Suprapubic skin (tissue), 4 donors: Measurements from ENCODE around the gene KDM6B. TPM values are rescaled to one million over a fixed set of nuclear protein-coding genes. Genes with fewer than 3 reads are reported as not detected.

ENCODE experiments used
- DNase-seq, 2 donors: peaks; one replicate each; pipeline ENCODE4 v3.0.0-alpha.2; 2019; ENCODE audit warnings: low spot score in 2 of 2
- H3K27ac ChIP-seq: fragments of 200-600 bp; sonication (generic); one replicate; pipeline ENCODE4 v1.5.1; 2019
- H3K27me3 ChIP-seq: fragments of 200-600 bp; sonication (generic); one replicate; pipeline ENCODE4 v1.5.1; 2019
- H3K36me3 ChIP-seq: fragments of 200-600 bp; sonication (generic); one replicate; pipeline ENCODE4 v1.5.1; 2019
- H3K4me1 ChIP-seq: fragments of 200-600 bp; sonication (generic); one replicate; pipeline ENCODE4 v1.5.1; 2019
- H3K4me3 ChIP-seq: fragments of 200-600 bp; sonication (generic); one replicate; pipeline ENCODE4 v1.5.1; 2019; ENCODE audit warnings: mild to moderate bottlenecking
- H3K9me3 ChIP-seq: fragments of 200-600 bp; sonication (generic); one replicate; pipeline ENCODE4 v1.5.1; 2019
- EP300 ChIP-seq: sonication (generic); formaldehyde crosslinking; IDR thresholded peaks from one replicate; pipeline ENCODE4 v1.6.1; 2017; ENCODE audit warnings: antibody characterized with exemption
- POLR2A ChIP-seq, 2 donors: fragments of 450-650 bp; IDR thresholded peaks; one replicate each; pipeline ENCODE4 v1.6.1; 2017; ENCODE audit warnings: antibody characterized with exemption in 2 of 2, mild to moderate bottlenecking in 2 of 2, moderate library complexity in 2 of 2
- POLR2AphosphoS5 ChIP-seq, 3 donors: sonication (generic); formaldehyde crosslinking; IDR thresholded peaks; one replicate each; pipeline ENCODE4 v1.6.1; 2017; ENCODE audit warnings: antibody characterized with exemption in 3 of 3
- WGBS: methylation state at CpG from one replicate; pipeline ENCODE4 v1.1.5; 2018; 5-methylcytosine and 5-hydroxymethylcytosine counted together
- total RNA-seq, 4 donors: library from RNA; depleted of rRNA; stranded (reverse); fragments of >200 nt; gene quantifications; one replicate each; pipeline ENCODE4 v1.1.0, GENCODE V29; 2016
- TF ChIP-seq, protein P1 (sequence below), 2 donors: fragments of 200-600 bp in 1 of 2; fragments of 450-650 bp in 1 of 2; sonication (generic) in 1 of 2; IDR thresholded peaks; one replicate each; pipeline ENCODE4 v1.5.1; 2016 to 2019; ENCODE audit warnings: antibody characterized with exemption in 2 of 2, mild to moderate bottlenecking in 1 of 2, moderate library complexity in 1 of 2

Gene KDM6B
- total RNA-seq, 4 donors from 2014 or later = 21.4 to 31.0 (median 26.7) TPM

DNA sequence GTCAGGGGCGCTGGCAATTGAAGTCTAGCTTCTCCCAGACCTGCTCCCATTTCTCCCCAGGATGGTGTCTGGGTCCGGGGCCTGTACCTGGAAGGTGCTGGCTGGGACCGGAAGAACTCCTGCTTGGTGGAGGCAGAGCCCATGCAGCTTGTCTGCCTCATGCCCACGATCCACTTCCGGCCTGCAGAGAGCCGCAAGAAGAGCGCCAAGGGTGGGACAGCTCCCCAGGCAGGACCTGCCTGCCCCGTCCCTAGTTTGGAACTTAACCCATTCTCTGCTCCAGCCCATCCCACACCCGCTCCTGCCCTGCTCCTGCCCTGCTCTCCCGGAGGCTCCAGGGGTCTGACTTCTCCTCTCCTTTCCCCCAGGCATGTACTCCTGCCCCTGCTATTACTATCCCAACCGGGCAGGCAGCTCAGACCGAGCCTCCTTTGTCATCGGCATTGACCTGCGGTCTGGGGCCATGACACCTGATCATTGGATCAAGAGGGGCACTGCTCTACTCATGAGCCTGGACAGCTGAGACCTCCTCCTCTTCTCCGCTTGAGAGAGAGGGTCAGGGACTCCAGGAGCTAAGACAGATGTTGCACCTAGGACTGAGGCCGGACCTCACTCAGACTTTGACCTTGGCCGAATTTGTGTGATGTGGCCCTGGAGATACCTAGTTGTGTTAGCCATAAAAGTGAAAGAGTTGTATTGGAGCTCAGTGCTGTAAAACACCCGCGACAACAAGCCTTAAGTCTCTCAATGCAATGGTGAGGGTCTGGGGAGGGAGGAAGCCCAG lies 814 bp upstream of the KDM6B start:
- 33% methylated on average over 19 of the region's 19 CpGs for WGBS

DNA sequence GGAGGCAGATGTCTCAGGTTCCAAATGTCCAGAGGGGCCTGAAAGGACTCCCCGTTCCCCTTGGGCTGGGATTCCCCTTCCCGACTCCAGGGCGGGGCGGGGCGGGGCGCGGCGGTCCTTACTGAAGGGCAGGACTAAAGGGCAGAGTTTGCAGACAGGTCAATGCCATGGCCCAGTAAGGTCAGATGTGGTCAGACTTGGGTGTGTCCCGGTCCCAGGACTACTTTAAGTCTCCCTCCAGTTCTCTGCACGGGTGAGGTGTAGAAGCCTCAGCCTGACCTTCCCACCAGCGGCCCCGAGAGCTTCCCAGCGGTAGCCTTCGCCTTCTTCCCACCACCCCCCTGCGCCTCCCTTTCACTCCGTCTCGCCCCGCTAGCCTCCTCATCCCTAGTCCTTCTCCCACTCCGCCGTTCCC lies 532 bp downstream of the KDM6B start:
- H3K36me3 ChIP-seq = no peaks in the 10 kb centered on the region
- peak overlapping the region; percentile 65 for H3K4me3 ChIP-seq
- peaks cover 46% of the 10 kb centered on the region for H3K4me1 ChIP-seq
- H3K27me3 ChIP-seq = no peaks in the 10 kb centered on the region
- H3K9me3 ChIP-seq = no peaks in the 10 kb centered on the region
- TF ChIP-seq EP300 (no peak), POLR2AphosphoS5 (IDR thresholded peaks at IDR 0.05) (no peak), POLR2A (IDR thresholded peaks at IDR 0.05) (no peak)
- TF ChIP-seq, protein P1, sequence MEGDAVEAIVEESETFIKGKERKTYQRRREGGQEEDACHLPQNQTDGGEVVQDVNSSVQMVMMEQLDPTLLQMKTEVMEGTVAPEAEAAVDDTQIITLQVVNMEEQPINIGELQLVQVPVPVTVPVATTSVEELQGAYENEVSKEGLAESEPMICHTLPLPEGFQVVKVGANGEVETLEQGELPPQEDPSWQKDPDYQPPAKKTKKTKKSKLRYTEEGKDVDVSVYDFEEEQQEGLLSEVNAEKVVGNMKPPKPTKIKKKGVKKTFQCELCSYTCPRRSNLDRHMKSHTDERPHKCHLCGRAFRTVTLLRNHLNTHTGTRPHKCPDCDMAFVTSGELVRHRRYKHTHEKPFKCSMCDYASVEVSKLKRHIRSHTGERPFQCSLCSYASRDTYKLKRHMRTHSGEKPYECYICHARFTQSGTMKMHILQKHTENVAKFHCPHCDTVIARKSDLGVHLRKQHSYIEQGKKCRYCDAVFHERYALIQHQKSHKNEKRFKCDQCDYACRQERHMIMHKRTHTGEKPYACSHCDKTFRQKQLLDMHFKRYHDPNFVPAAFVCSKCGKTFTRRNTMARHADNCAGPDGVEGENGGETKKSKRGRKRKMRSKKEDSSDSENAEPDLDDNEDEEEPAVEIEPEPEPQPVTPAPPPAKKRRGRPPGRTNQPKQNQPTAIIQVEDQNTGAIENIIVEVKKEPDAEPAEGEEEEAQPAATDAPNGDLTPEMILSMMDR (IDR thresholded peaks at IDR 0.05) = no peak
- DNase-seq = peak in 1 of 2 donors; percentile 92
- 0% methylated on average over 3 of the region's 20 CpGs for WGBS
- peak overlapping the region; percentile 98 for H3K27ac ChIP-seq

More for the DNA sequence above, 814 bp upstream of the KDM6B start:
- no peaks in the 10 kb centered on the region for H3K27me3 ChIP-seq
- no peaks in the 10 kb centered on the region for H3K36me3 ChIP-seq
- H3K27ac ChIP-seq = peak overlapping the region; percentile 98
- TF ChIP-seq POLR2AphosphoS5 (IDR thresholded peaks at IDR 0.05) (no peak), EP300 (no peak), POLR2A (IDR thresholded peaks at IDR 0.05) (no peak)
- TF ChIP-seq, protein P1 (IDR thresholded peaks at IDR 0.05) = no peak
- peaks cover 32% of the 10 kb centered on the region for H3K4me1 ChIP-seq
- peak in 1 of 2 donors; percentile 64 for DNase-seq
- H3K9me3 ChIP-seq = no peaks in the 10 kb centered on the region
- H3K4me3 ChIP-seq = peak overlapping the region; percentile 65

DNA sequence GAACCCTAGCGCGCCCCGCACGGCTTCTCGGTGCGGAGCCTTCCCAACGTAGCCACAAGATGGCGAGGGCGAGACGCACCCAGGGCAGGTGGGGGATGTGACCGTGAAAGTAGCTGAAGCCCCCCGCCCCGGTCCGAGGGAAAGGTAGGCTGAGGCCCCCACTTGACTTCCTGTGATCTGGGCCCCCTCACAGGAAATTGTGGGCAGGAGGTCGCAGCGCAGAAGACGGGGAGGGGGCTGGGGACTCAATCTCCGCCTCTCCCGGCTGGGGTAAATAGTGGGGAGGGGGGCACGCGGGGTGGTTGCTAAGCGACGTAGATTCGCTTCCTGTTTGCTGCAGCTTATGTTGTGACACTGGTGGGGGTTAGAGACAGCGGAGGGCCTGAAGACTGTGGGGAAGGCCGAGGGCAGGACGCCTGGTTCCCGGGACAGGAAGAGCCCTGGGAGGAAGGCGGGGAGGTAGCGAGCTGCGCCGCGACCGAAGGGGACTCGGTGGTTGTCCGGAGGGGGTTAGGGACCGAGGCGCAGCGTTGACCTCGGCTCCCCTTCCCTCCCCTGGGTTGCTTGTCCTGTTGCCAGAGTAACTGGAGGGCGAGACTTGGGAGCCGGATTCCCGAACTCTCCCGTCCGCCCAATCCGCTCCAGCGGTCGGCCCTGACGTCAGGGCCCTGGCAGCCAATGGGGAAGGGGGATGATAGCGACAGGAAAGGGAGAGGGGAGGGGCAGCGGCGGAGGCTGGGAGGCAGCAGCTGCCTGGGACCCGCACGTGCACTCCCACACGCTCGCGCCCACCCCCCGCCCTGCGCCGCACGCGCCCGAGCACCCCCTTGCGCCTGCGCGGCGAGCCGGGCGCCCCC lies 1.2 kb downstream of the KDM6B start:
- H3K4me1 ChIP-seq = peaks cover 52% of the 10 kb centered on the region
- peak; percentile 99 for DNase-seq
- whole genome bisulfite sequencing = 5% methylated on average over 10 of the region's 69 CpGs
- H3K36me3 ChIP-seq = no peaks in the 10 kb centered on the region
- no peaks in the 10 kb centered on the region for H3K9me3 ChIP-seq
- peak overlapping the region; percentile 65 for H3K4me3 ChIP-seq
- peak overlapping the region; percentile 98 for H3K27ac ChIP-seq
- TF ChIP-seq POLR2A (IDR thresholded peaks at IDR 0.05) (peak in 1 of 2 donors; percentile 79), EP300 (no peak), POLR2AphosphoS5 (IDR thresholded peaks at IDR 0.05) (peak; percentile 27 to 79 (median 74))
- TF ChIP-seq, protein P1 (IDR thresholded peaks at IDR 0.05) = peak; percentile 31 to 83
- no peaks in the 10 kb centered on the region for H3K27me3 ChIP-seq

DNA sequence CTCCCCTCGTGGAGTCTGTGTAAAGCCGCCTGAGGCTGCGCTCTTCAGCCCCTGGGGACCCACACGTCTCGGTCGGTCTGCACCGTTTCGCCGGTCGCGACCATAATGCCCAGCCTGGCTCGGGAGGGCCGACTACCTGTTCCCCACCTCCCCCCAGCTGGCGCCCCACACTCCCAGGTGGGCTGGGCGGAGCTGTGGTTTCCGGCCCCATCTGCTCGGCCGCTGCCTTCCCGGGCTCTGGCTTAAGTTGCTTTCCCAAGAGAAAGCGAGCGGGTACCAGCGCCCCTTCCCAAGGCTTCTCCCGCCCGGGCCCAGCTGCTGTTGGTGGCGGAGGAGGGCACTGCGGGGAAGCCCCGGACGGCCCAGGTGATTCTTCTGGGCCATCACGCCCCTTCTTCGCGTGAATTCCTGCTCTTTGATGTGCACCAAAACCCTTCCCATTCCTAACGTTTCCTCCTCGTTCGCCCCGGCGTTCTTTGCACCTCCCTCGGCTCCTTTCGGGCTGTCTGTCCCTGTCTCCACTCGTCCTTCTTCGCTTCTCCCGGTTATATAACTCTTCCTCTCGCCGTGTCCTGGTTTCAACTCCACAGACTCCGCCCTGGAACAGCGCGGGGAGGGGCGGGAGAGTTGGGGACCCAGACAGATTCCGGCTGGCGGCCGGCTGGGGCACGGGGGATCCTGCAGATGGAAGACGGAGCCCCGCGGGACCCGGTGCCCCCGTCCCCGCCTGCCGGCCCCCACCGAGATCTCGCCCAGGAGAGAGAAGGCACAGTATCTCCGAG lies 2.0 kb downstream of the KDM6B start:
- Histone ChIP-seq H3K4me1 (peaks cover 60% of the 10 kb centered on the region), H3K9me3 (no peaks in the 10 kb centered on the region), H3K4me3 (peak overlapping the region; percentile 65), H3K36me3 (no peaks in the 10 kb centered on the region), H3K27me3 (no peaks in the 10 kb centered on the region), H3K27ac (peak overlapping the region; percentile 98)
- DNase-seq = no peak
- under 1% methylated on average over 33 of the region's 61 CpGs for WGBS
- TF ChIP-seq POLR2AphosphoS5 (IDR thresholded peaks at IDR 0.05) (peak in 1 of 3 donors; percentile 40), EP300 (no peak), POLR2A (IDR thresholded peaks at IDR 0.05) (peak in 1 of 2 donors; percentile 26)
- TF ChIP-seq, protein P1 (IDR thresholded peaks at IDR 0.05) = no peak
